Mammary epithelial cell (primary cell): ENCODE measurements around the gene DRAXIN.

Experiments used
- CTCF ChIP-seq, 2 donors: IDR thresholded peaks in 1 of 2; conservative IDR thresholded peaks in 1 of 2; 2 replicates each; pipeline ENCODE4 v1.5.1; 2011 to 2012; ENCODE audit warnings: inconsistent platforms in 2 of 2, low read length in 2 of 2, mild to moderate bottlenecking in 2 of 2, control low read depth in 1 of 2, low read depth in 1 of 2; ENCODE audit not compliant: insufficient read depth in 1 of 2; ENCODE audit errors: extremely low read depth in 1 of 2
- EZH2 ChIP-seq: IDR thresholded peaks from 2 replicates; pipeline ENCODE4 v1.6.1; 2012; ENCODE audit warnings: low read length, inconsistent platforms, borderline replicate concordance

GRCh38 chr1:11741482-11741881 lies 50.0 kb downstream of the DRAXIN start:
- TF ChIP-seq CTCF (conservative IDR thresholded peaks at IDR 0.05 in 1 of 2, IDR thresholded peaks at IDR 0.05 in 1 of 2; ENCODE audit: extremely low read depth in 1 of 2, insufficient read depth in 1 of 2, low read depth in 1 of 2, low read length in 2 of 2) (no peak), EZH2 (no peak)
